HG03521 (cell line): ENCODE measurements around the gene PCYT2.

Experiments used
- ATAC-seq: cut with Tn5 transposase; IDR thresholded peaks from one replicate; pipeline ENCODE4 v1.9.1; 2021; ENCODE audit warnings: mild to moderate bottlenecking, moderate library complexity; ENCODE audit not compliant: unreplicated experiment

Gene PCYT2

DNA sequence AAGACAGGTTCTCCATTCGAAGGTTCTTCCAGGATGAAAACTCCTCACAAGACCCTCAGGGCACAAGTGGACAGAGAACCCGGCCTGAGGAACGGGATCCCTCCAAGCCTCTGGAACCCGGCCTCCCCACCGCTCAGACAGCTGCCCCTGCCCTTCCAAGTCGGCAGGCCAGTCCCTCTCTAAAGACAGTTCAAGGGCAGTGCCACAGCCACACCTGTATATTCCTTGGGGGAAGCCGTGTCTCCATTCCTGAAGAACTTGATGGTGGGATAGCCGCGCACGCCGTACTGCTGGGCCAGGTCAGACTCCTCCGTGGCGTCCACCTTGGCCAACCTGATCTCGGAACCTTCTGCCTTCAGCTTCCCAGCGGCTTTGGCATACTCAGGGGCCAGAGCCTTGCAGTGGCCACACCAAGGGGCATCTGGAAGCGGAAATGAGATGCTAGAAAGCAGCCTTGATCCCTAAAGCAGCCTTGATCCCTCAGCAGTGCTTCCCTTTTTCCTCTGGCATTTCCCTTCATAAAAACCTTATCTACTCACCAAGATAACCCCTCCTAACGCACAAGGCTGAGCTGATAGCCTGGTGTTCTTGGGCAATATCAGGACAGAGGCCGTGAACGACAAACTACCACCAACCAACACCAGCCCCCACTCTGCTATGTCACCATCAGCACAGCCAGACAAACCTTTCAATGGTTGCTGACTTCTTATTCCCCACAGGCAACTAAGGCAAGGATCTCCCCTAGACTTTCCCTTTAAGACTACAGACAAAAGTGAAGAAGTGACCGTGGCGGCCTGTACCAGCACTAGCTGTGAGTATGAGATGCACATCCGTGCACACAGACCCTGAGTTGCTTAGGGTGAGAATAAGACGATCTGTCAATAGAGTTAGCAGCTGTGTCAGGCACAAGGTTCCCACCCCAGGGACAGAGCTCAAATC, 52.0 kb downstream of the PCYT2 start:
- no peak for ATAC-seq

- ATAC-seq: no peak
Observed at GRCh38 chr17:81858170-81858966, 52.8 kb downstream of the PCYT2 start.

GRCh38 chr17:81854974-81855774, 56.0 kb downstream of the PCYT2 start:
- no peak for ATAC-seq

DNA sequence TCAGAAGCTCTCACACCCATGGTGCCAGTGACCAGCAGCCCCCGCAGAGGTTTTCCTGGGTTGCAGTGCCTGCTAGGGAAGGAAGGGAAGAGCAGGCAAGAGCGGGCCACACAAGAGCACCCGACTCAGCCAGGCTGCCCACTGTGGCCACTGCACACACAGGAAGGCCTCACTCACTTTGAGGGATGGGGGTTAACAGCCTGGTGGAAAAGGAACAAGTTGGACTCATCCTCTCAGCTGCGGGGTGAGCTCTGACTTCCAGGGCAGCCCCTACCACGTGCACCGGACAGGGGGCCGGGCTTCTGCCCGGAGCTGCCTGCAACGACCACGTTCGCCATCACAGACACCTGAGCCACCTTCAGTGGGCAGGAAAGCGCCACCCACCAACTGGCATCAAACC, 59.0 kb downstream of the PCYT2 start:
- no peak for ATAC-seq

DNA sequence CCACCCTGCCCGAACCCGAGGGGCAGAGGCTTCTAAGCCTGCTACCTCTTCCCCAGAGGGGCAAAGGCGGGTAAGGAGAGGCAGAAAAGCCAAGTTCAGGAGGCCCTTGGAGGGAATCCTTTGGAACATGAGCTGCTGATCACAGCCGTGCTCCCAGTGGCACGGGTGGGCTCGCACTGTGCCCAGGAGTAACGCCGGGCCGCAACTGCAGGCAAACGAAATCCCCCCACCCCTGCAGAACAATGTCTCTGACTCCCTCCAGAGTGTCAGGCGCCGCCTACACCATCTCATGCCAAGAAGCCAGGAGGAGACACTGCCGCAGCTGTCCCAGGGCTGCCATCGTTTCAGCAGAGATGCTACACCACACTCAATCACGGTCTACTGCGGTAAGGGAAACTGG, 59.8 kb downstream of the PCYT2 start:
- no peak for ATAC-seq
